ENCODE results near the gene APMAP.

APMAP gene

GRCh38 chr20:24992487-24993205 lies at the start of gene APMAP:
Gene APMAP, minus strand, starts transcription at chr20:24992751. Its CDS starts 63 bp downstream, at chr20:24992688.
- H3K4me1 ChIP-seq (ENCODE audit: insufficient read depth, low read length) = peaks cover 54% of the 10 kb centered on the region
- peak within 1 kb of the TSS; percentile 81 for H3K9ac ChIP-seq (ENCODE audit: low read length)
- no peaks in the 10 kb centered on the region for H3K27me3 ChIP-seq (ENCODE audit: control insufficient read depth in 1 of 2, insufficient read depth in 2 of 2, low read length in 2 of 2)
- H3K4me3 ChIP-seq (ENCODE audit: low read depth in 1 of 2, low read length in 2 of 2) = peak within 1 kb of the TSS; percentile 87 to 91
- no peaks in the 10 kb centered on the region for H3K36me3 ChIP-seq (ENCODE audit: insufficient read depth, low read length)
- no peaks in the 10 kb centered on the region for H3K9me3 ChIP-seq (ENCODE audit: low read length)
- peak within 1 kb of the TSS; percentile 84 for H3K27ac ChIP-seq (ENCODE audit: low read depth, low read length)

- H3K36me3 ChIP-seq (ENCODE audit: insufficient read depth, low read length) = peaks cover 21% of the 10 kb centered on the region
- peaks cover 68% of the 10 kb centered on the region for H3K4me1 ChIP-seq (ENCODE audit: insufficient read depth, low read length)
- H3K27ac ChIP-seq (ENCODE audit: low read depth, low read length) = peak overlapping the region; percentile 66
- no peaks in the 10 kb centered on the region for H3K27me3 ChIP-seq (ENCODE audit: control insufficient read depth in 1 of 2, insufficient read depth in 2 of 2, low read length in 2 of 2)
- no peak overlapping the region for H3K9ac ChIP-seq (ENCODE audit: low read length)
- no peak overlapping the region for H3K4me3 ChIP-seq (ENCODE audit: low read depth in 1 of 2, low read length in 2 of 2)
- H3K9me3 ChIP-seq (ENCODE audit: low read length) = no peaks in the 10 kb centered on the region
Measured at GRCh38 chr20:25041813-25042530, 49.4 kb upstream of the APMAP start.

GRCh38 chr20:25040438-25040831 lies 47.9 kb upstream of the APMAP start:
- Histone ChIP-seq H3K9me3 (ENCODE audit: low read length) (no peaks in the 10 kb centered on the region), H3K27ac (ENCODE audit: low read depth, low read length) (peak overlapping the region; percentile 64), H3K4me1 (ENCODE audit: insufficient read depth, low read length) (peaks cover 81% of the 10 kb centered on the region), H3K4me3 (ENCODE audit: low read depth in 1 of 2, low read length in 2 of 2) (peak overlapping the region in 1 of 2 donors; percentile 46), H3K36me3 (ENCODE audit: insufficient read depth, low read length) (peaks cover 7% of the 10 kb centered on the region), H3K27me3 (ENCODE audit: control insufficient read depth in 1 of 2, insufficient read depth in 2 of 2, low read length in 2 of 2) (no peaks in the 10 kb centered on the region), H3K9ac (ENCODE audit: low read length) (no peak overlapping the region)

- Histone ChIP-seq H3K9ac (ENCODE audit: low read length) (no peak overlapping the region), H3K36me3 (ENCODE audit: insufficient read depth, low read length) (peaks cover 5% of the 10 kb centered on the region), H3K27me3 (ENCODE audit: control insufficient read depth in 1 of 2, insufficient read depth in 2 of 2, low read length in 2 of 2) (no peaks in the 10 kb centered on the region), H3K9me3 (ENCODE audit: low read length) (no peaks in the 10 kb centered on the region), H3K27ac (ENCODE audit: low read depth, low read length) (peak overlapping the region; percentile 64), H3K4me3 (ENCODE audit: low read depth in 1 of 2, low read length in 2 of 2) (peak overlapping the region in 1 of 2 donors; percentile 46), H3K4me1 (ENCODE audit: insufficient read depth, low read length) (peaks cover 79% of the 10 kb centered on the region)
Measured at GRCh38 chr20:25039697-25040437, 47.3 kb upstream of the APMAP start.

GRCh38 chr20:25038591-25039015 lies 46.1 kb upstream of the APMAP start:
- Histone ChIP-seq H3K27me3 (ENCODE audit: control insufficient read depth in 1 of 2, insufficient read depth in 2 of 2, low read length in 2 of 2) (no peaks in the 10 kb centered on the region), H3K36me3 (ENCODE audit: insufficient read depth, low read length) (peaks cover 5% of the 10 kb centered on the region), H3K4me3 (ENCODE audit: low read depth in 1 of 2, low read length in 2 of 2) (peak overlapping the region in 1 of 2 donors; percentile 31), H3K9me3 (ENCODE audit: low read length) (no peaks in the 10 kb centered on the region), H3K9ac (ENCODE audit: low read length) (no peak overlapping the region), H3K27ac (ENCODE audit: low read depth, low read length) (peak overlapping the region; percentile 64), H3K4me1 (ENCODE audit: insufficient read depth, low read length) (peaks cover 79% of the 10 kb centered on the region)

- peak overlapping the region; percentile 64 for H3K27ac ChIP-seq (ENCODE audit: low read depth, low read length)
Measured at GRCh38 chr20:25038103-25038410, 45.5 kb upstream of the APMAP start.

GRCh38 chr20:25037288-25038102 lies 44.9 kb upstream of the APMAP start:
- no peak overlapping the region for H3K9ac ChIP-seq (ENCODE audit: low read length)
- H3K4me1 ChIP-seq (ENCODE audit: insufficient read depth, low read length) = peaks cover 81% of the 10 kb centered on the region
- H3K27ac ChIP-seq (ENCODE audit: low read depth, low read length) = peak overlapping the region; percentile 64
- H3K4me3 ChIP-seq (ENCODE audit: low read depth in 1 of 2, low read length in 2 of 2) = no peak overlapping the region
- H3K9me3 ChIP-seq (ENCODE audit: low read length) = no peaks in the 10 kb centered on the region
- no peaks in the 10 kb centered on the region for H3K27me3 ChIP-seq (ENCODE audit: control insufficient read depth in 1 of 2, insufficient read depth in 2 of 2, low read length in 2 of 2)
- peaks cover 5% of the 10 kb centered on the region for H3K36me3 ChIP-seq (ENCODE audit: insufficient read depth, low read length)

More at GRCh38 chr20:25038103-25038410, 45.5 kb upstream of the APMAP start:
- Histone ChIP-seq H3K27me3 (ENCODE audit: control insufficient read depth in 1 of 2, insufficient read depth in 2 of 2, low read length in 2 of 2) (no peaks in the 10 kb centered on the region), H3K9ac (ENCODE audit: low read length) (no peak overlapping the region), H3K4me1 (ENCODE audit: insufficient read depth, low read length) (peaks cover 79% of the 10 kb centered on the region), H3K36me3 (ENCODE audit: insufficient read depth, low read length) (peaks cover 5% of the 10 kb centered on the region), H3K4me3 (ENCODE audit: low read depth in 1 of 2, low read length in 2 of 2) (no peak overlapping the region), H3K9me3 (ENCODE audit: low read length) (no peaks in the 10 kb centered on the region)

- H3K36me3 ChIP-seq (ENCODE audit: insufficient read depth, low read length) = no peaks in the 10 kb centered on the region
- peak overlapping the region; percentile 64 for H3K27ac ChIP-seq (ENCODE audit: low read depth, low read length)
- no peak overlapping the region for H3K4me3 ChIP-seq (ENCODE audit: low read depth in 1 of 2, low read length in 2 of 2)
- H3K27me3 ChIP-seq (ENCODE audit: control insufficient read depth in 1 of 2, insufficient read depth in 2 of 2, low read length in 2 of 2) = no peaks in the 10 kb centered on the region
- H3K9me3 ChIP-seq (ENCODE audit: low read length) = no peaks in the 10 kb centered on the region
- peaks cover 80% of the 10 kb centered on the region for H3K4me1 ChIP-seq (ENCODE audit: insufficient read depth, low read length)
- no peak overlapping the region for H3K9ac ChIP-seq (ENCODE audit: low read length)
Measured at GRCh38 chr20:25036331-25036936, 43.9 kb upstream of the APMAP start.

GRCh38 chr20:25035921-25036320 lies 43.4 kb upstream of the APMAP start:
- Histone ChIP-seq H3K36me3 (ENCODE audit: insufficient read depth, low read length) (no peaks in the 10 kb centered on the region), H3K4me3 (ENCODE audit: low read depth in 1 of 2, low read length in 2 of 2) (no peak overlapping the region), H3K9ac (ENCODE audit: low read length) (no peak overlapping the region), H3K9me3 (ENCODE audit: low read length) (no peaks in the 10 kb centered on the region), H3K27me3 (ENCODE audit: control insufficient read depth in 1 of 2, insufficient read depth in 2 of 2, low read length in 2 of 2) (no peaks in the 10 kb centered on the region), H3K4me1 (ENCODE audit: insufficient read depth, low read length) (peaks cover 75% of the 10 kb centered on the region), H3K27ac (ENCODE audit: low read depth, low read length) (peak overlapping the region; percentile 17)

- Histone ChIP-seq H3K9me3 (ENCODE audit: low read length) (no peaks in the 10 kb centered on the region), H3K4me3 (ENCODE audit: low read depth in 1 of 2, low read length in 2 of 2) (no peak overlapping the region), H3K9ac (ENCODE audit: low read length) (no peak overlapping the region), H3K27ac (ENCODE audit: low read depth, low read length) (peak overlapping the region; percentile 89), H3K36me3 (ENCODE audit: insufficient read depth, low read length) (peaks cover 15% of the 10 kb centered on the region), H3K27me3 (ENCODE audit: control insufficient read depth in 1 of 2, insufficient read depth in 2 of 2, low read length in 2 of 2) (no peaks in the 10 kb centered on the region), H3K4me1 (ENCODE audit: insufficient read depth, low read length) (peaks cover 57% of the 10 kb centered on the region)
Measured at GRCh38 chr20:25033924-25034300, 41.4 kb upstream of the APMAP start.

All from muscle layer of colon (tissue), 2 donors.